GM12801 (cell line): ENCODE data around the gene PEX14.

Experiments
- CTCF ChIP-seq: IDR thresholded peaks from one replicate; pipeline ENCODE4 v1.5.1; 2011; ENCODE audit warnings: control low read depth; ENCODE audit not compliant: insufficient read length; ENCODE audit errors: extremely low read depth

PEX14 gene

GRCh38 chr1:10629091-10629815, 154.5 kb downstream of the PEX14 start:
- no peak for TF ChIP-seq CTCF

GRCh38 chr1:10629816-10630571, 155.2 kb downstream of the PEX14 start:
- TF ChIP-seq CTCF, result no peak

- TF ChIP-seq CTCF, result no peak
Measured at GRCh38 chr1:10630661-10631120, 155.9 kb downstream of the PEX14 start.

GRCh38 chr1:10631121-10631810, 156.5 kb downstream of the PEX14 start:
- TF ChIP-seq CTCF, result no peak

GRCh38 chr1:10631811-10632593, 157.3 kb downstream of the PEX14 start:
- TF ChIP-seq CTCF, result no peak

- no peak for TF ChIP-seq CTCF
Measured at GRCh38 chr1:10632691-10633090, 157.9 kb downstream of the PEX14 start.

GRCh38 chr1:10633416-10633815, 158.7 kb downstream of the PEX14 start:
- no peak for TF ChIP-seq CTCF
